Fibroblast of peridontal ligament (primary cell): Measurements from ENCODE around the gene HRH1.
"Not testable (repeated sequence)": the region's sequence is repeated elsewhere in the genome, so short reads cannot be mapped to it uniquely, and the experiment has no call there.

Experiments
- DNase-seq: peaks from one replicate; pipeline ENCODE4 v3.0.0-alpha.2; 2010; ENCODE audit errors: extremely low read depth

The HRH1 gene

GRCh38 chr3:11154036-11154952, at the start of gene HRH1:
Gene HRH1, plus strand, starts transcription at chr3:11154493. Its CDS starts 104,545 bp downstream, at chr3:11259038.
- DNase-seq, result no peak

GRCh38 chr3:11113316-11113715, 41.0 kb upstream of the HRH1 start:
- DNase-seq, result not testable (repeated sequence)

- no peak for DNase-seq
Measured at GRCh38 chr3:11115548-11115947, 38.7 kb upstream of the HRH1 start.

GRCh38 chr3:11116336-11117059, 37.8 kb upstream of the HRH1 start:
- DNase-seq, result no peak

- DNase-seq, result no peak
Measured at GRCh38 chr3:11117591-11117990, 36.7 kb upstream of the HRH1 start.

- peak; percentile 69 for DNase-seq
Measured at GRCh38 chr3:11118181-11118682, 36.1 kb upstream of the HRH1 start.

- peak; percentile 57 for DNase-seq
Measured at GRCh38 chr3:11120091-11120805, 34.0 kb upstream of the HRH1 start.

- DNase-seq, result no peak
Measured at GRCh38 chr3:11126653-11127052, 27.6 kb upstream of the HRH1 start.

GRCh38 chr3:11128682-11129632, 25.3 kb upstream of the HRH1 start:
- DNase-seq, result no peak

- no peak for DNase-seq
Measured at GRCh38 chr3:11130385-11130784, 23.9 kb upstream of the HRH1 start.

- no peak for DNase-seq
Measured at GRCh38 chr3:11131371-11131770, 22.9 kb upstream of the HRH1 start.

GRCh38 chr3:11131886-11132285, 22.4 kb upstream of the HRH1 start:
- DNase-seq, result not testable (repeated sequence)

- no peak for DNase-seq
Measured at GRCh38 chr3:11132861-11133260, 21.4 kb upstream of the HRH1 start.

GRCh38 chr3:11134794-11135193, 19.5 kb upstream of the HRH1 start:
- peak; percentile 70 for DNase-seq

- DNase-seq, result peak; percentile 62
Measured at GRCh38 chr3:11136116-11136515, 18.2 kb upstream of the HRH1 start.

- peak; percentile 100 for DNase-seq
Measured at GRCh38 chr3:11136830-11137626, 17.3 kb upstream of the HRH1 start.

- DNase-seq, result no peak
Measured at GRCh38 chr3:11137627-11137959, 16.7 kb upstream of the HRH1 start.

- DNase-seq, result peak; percentile 71
Measured at GRCh38 chr3:11138371-11138770, 15.9 kb upstream of the HRH1 start.

- DNase-seq, result no peak
Measured at GRCh38 chr3:11140030-11140712, 14.1 kb upstream of the HRH1 start.

GRCh38 chr3:11140713-11141104, 13.6 kb upstream of the HRH1 start:
- no peak for DNase-seq
